NCI-H2227 (cell line): ENCODE results near the gene PDE7B.

Experiments
- DNase-seq: peaks from one replicate; lab custom pipeline; 2025; ENCODE audit not compliant: unreplicated experiment; lab: John Stamatoyannopoulos, UW

PDE7B gene

GRCh38 chr6:136022224-136022874 is 170.8 kb downstream of the PDE7B start:
- DNase-seq, result no peak

DNA sequence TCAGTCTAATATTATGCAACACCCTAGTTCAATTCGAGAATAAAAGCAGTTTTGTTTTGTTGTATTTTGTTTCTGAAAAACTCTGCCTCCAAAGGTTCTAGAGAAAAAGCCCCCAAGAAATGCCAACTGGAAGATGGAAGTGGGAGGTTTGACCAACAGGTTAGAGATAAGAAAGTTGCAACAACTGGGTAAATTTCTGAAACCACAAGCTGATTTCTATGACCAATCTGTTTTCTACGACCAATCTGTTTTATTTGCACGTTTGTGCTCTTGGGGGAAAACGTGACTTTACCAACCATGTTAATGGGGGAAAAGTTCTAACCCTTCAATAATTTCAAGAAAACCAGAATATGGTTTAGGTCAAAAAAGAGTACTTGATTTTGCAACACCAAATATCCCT is 173.2 kb downstream of the PDE7B start:
- DNase-seq, result no peak

DNA sequence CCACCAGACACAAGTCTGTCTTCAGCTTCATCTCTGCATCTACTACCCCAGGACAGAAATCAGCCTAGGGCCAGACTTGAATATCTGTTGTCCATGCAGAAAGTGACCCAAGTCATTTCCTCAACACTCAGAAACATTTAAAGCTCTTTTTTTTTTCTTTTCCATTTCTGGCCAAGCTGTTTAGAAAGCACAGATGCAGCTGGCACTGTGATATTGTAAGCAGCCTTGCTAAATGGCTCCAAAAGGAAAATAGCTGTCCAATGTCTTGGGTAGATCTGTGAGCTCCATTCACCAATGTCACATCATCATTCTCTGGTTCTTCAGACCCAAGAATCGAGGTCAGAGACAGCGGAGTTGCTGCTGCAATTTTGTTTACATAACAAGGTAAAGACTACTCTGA is 174.2 kb downstream of the PDE7B start:
- no peak for DNase-seq

GRCh38 chr6:136030131-136030530 is 178.6 kb downstream of the PDE7B start:
- DNase-seq, result no peak

DNA sequence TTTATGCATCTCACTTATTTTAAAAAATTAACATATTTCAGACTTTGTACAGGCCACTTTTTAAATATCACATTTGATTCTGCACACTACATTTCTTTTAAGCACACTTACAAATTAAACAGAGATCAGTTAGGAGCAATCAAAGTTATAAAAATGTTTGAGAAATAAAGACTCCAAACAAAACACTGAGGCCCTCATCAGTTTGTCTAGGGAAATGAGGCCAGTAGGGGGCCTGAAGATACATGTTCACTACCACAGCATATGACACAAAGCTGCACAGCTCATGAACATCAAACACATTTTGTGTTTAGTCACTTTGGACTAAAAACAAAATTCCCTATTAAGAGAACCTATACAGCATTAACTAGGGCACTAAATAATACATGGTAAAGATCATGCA is 180.5 kb downstream of the PDE7B start:
- no peak for DNase-seq

- no peak for DNase-seq
Measured at GRCh38 chr6:136033416-136033815, 181.9 kb downstream of the PDE7B start.

DNA sequence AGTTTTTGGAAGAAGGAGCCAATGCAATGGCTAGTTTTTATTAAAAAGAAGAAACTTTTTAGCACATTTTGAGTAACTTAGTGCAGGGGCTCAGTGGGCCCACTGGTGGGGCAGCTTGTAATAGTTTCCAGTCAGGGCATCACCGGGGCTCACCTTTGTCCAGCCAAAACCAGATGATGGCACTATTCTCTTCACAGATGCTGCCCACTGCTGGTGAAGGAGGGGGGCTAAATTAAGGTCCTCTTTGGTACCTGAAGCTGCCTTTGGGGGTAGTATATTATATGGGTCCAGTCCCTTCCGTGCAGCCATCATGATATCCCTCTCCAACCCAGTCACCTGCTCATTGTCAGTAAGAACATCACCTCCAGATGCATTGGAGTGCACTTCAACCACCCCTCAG is 182.9 kb downstream of the PDE7B start:
- DNase-seq, result no peak

DNA sequence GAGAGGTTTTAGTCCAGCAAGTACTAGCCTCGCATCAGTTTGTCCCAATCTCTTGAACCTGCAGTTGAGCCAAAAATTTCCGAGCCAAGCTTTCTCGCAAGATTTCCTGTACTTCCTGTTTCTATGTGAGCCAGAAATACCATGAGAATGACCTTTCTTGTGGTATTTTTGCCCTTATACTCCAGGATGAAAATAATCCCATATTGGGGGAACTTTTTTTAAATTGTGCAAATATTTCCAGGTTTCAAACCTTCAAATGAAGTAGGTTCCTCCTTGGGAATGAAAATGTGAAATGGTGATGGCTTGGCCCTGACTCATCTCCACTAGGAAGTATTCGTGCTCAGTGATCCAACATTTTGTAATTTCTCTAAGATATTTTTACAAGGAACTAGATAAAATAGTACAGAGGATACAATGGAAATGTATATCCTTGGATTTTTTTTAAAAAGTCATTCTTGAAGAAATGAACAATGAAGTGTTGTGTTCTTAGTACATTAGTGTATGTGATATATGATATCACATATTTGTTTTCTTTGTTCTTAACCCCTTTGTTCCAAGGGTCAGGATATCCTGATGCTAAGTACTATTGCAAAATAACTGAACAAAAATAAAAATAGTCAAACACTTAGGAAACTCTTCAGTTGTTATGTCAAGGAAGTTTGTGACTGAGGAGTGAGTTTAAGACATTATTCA is 184.0 kb downstream of the PDE7B start:
- DNase-seq, result no peak

DNA sequence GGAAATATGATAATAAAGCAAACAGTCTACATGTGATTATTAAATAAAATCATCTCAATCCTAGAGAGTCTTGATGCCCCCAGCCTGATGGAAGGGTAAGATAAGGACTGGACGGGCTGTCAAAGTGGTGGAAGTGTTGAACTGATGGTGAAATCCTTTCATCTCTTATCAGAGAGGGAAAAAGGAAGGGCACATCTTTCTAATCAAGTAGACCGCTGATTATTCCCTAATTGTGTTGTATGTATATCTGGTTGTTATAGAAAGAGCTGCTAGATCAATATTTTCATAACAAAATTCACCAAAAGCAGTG is 184.5 kb downstream of the PDE7B start:
- DNase-seq, result no peak

GRCh38 chr6:136036601-136037000 is 185.1 kb downstream of the PDE7B start:
- no peak for DNase-seq

DNA sequence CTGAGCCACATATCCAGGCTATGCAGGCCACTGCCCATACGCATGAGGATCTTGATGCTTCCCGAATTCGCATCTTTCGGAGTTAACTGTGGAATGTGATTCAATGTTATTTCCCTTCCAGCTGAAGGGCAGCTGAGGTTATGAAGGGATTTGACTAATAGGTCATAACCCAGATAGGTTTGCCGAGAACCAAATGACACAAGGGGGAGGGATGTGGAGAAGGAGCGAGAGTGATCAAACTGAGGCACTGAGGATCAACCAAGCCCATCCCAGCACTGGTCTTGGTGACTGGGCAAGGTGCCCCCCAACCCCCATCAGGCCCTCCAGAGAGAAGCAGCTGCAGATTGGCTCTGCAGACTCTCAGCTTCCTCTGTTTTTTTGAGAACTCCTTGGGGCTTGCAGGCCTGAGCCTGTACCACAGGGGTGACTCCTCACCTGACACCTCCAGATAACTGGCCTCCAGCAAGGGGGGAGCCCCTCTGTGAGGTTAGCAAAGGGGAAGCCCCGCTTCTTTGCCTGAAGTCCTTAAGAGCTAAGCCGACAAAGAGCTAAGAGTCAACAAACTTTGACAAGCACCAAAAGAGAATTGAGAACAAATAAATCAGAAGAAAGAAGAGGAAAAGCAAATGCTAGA is 185.9 kb downstream of the PDE7B start:
- no peak for DNase-seq

DNA sequence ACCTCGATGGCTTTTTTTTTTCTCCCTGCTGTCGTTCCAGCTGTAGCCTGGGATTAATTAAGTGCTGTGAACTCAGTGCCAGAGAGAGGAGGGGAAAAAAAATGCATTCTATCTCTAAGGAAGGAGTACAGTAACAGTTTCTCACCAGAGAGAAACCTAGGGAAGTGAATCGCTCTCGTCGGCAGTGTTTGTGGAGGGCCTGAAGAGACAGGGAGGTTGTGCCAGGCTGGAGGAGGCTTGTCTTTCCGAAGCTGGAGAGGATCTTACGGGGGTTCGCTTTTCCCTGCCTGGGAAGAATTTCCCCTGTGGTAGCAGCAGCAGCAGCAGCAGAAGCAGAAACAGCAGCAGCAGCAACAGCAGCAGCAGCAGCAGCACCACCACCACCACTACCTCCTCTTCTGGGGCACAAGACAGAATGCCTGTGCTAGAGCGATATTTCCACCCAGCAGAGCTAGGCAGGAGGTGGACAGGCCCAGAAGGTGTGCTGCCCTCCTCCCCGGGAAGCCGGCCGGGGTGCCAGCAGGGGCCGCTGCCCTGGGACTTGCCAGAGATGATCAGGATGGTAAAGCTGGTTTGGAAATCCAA is 186.5 kb downstream of the PDE7B start:
- DNase-seq, result peak; percentile 10

GRCh38 chr6:136038531-136038930 is 187.0 kb downstream of the PDE7B start:
- DNase-seq, result no peak

- DNase-seq, result no peak
Measured at GRCh38 chr6:136039185-136039584, 187.7 kb downstream of the PDE7B start.

DNA sequence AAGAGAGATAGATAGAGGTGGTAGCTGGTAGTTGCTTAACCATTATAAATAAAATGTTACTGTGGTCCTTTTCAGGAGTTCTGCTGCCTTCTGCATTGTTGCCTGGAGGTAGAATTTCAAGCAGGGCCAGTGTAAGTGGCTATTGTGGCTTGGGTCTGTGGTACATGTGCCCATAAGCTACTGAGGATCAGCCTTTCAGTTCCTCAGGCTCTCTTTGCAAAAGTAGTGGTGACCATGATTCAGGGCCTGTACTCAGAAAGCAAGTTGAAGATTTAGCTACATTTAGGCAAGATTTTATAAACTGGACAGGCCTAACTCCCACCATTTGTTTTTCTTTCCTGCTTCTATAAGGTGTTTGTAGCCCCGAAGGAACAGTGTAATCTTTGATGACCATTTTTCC is 199.0 kb downstream of the PDE7B start:
- DNase-seq, result no peak

DNA sequence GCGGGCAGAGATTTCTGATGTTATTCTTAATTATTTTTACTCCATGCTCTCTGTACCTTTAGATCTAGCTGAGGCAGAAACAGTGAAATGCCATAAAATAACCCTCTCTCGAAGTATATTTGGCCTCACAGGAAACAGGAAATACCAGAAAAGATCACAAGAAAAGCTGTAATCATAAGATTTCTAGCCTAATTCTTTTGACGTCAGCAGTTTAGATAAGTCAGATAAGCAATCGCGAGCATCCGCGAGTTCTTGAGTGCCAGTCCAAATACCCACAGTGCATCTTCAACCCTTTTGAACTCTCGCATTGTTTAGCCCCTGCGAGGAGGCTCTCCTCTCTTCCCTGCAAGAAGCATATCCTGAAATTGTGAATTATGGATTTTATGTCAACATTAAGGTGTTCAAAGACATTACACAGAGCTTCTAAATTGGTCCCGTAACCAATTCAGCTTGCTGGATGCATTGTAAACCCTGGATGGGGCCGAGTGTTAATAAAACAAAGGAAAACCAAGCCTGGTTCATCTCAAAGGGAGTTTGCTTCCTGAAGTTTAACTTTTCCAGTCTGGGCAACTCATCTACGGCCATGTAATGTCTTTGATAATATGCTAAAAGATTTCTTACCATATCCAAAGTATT is 199.8 kb downstream of the PDE7B start:
- peak; percentile 29 for DNase-seq

DNA sequence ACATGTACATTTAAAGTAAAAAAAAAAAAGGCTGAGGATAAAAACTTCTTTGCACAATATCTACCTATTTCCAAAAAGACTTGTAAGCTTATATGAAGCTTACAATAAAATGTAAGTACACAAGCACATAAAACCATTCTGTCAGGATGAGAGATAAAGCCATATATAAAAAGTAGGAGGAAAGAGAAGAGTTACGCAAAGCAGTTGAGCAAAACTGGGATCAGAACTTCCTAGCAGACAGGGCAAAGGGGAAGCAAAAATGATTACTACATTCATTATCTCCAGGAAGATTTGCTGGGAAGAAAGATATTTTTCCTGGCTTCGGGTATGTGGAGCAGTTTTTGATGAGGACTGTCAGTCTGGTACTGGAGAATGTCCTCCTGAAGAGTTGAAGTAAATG is 200.5 kb downstream of the PDE7B start:
- no peak for DNase-seq

GRCh38 chr6:136058852-136059251 is 207.4 kb downstream of the PDE7B start:
- no peak for DNase-seq

- DNase-seq, result no peak
Measured at GRCh38 chr6:136059308-136059707, 207.8 kb downstream of the PDE7B start.

GRCh38 chr6:136060052-136060451 is 208.6 kb downstream of the PDE7B start:
- DNase-seq, result no peak

- no peak for DNase-seq
Measured at GRCh38 chr6:136060759-136061158, 209.3 kb downstream of the PDE7B start.

- no peak for DNase-seq
Measured at GRCh38 chr6:136061701-136062100, 210.2 kb downstream of the PDE7B start.
